Epithelial cell of esophagus (primary cell): ENCODE data around the gene ZMYM1.

Experiments used
- DNase-seq: peaks from one replicate; pipeline ENCODE4 v3.0.0; 2010; ENCODE audit warnings: low read depth
- H3K4me3 ChIP-seq: 2 replicates; pipeline ENCODE4 v1.5.1; 2011; ENCODE audit warnings: mild to moderate bottlenecking, low read length, control low read depth
- CTCF ChIP-seq: IDR thresholded peaks from 2 replicates; pipeline ENCODE4 v1.5.1; 2011; ENCODE audit warnings: low read depth, mild to moderate bottlenecking, low read length, control low read depth, inconsistent platforms; ENCODE audit not compliant: insufficient read depth; ENCODE audit errors: missing control alignments

The ZMYM1 gene

GRCh38 chr1:35036621-35037020 lies 42.6 kb upstream of the ZMYM1 start:
- TF ChIP-seq CTCF, result no peak
- no peak overlapping the region for H3K4me3 ChIP-seq
- no peak for DNase-seq

GRCh38 chr1:35037206-35037605 lies 42.0 kb upstream of the ZMYM1 start:
- no peak for TF ChIP-seq CTCF
- H3K4me3 ChIP-seq, result no peak overlapping the region

GRCh38 chr1:35038723-35039122 lies 40.5 kb upstream of the ZMYM1 start:
- DNase-seq, result no peak
- TF ChIP-seq CTCF, result no peak
- no peak overlapping the region for H3K4me3 ChIP-seq

More at GRCh38 chr1:35037206-35037605, 42.0 kb upstream of the ZMYM1 start:
- DNase-seq, result no peak

GRCh38 chr1:35043498-35043897 lies 35.7 kb upstream of the ZMYM1 start:
- TF ChIP-seq CTCF, result no peak
- H3K4me3 ChIP-seq, result no peak overlapping the region
- DNase-seq, result no peak

GRCh38 chr1:35044431-35044830 lies 34.8 kb upstream of the ZMYM1 start:
- no peak for DNase-seq
- no peak for TF ChIP-seq CTCF
- no peak overlapping the region for H3K4me3 ChIP-seq

- no peak overlapping the region for H3K4me3 ChIP-seq
- no peak for TF ChIP-seq CTCF
- peak; percentile 41 for DNase-seq
These were observed 32.5 kb upstream of the ZMYM1 start for GRCh38 chr1:35046730-35047129.

GRCh38 chr1:35047188-35047858 lies 31.9 kb upstream of the ZMYM1 start:
- DNase-seq, result peak; percentile 71
- no peak for TF ChIP-seq CTCF
- no peak overlapping the region for H3K4me3 ChIP-seq
